Measurements from ENCODE around the gene DYNC2H1. TPM values are rescaled to one million over a fixed set of nuclear protein-coding genes. Genes with fewer than 3 reads are reported as not detected.

Gene DYNC2H1
- total RNA-seq, 4 donors from 2014 or later: 4.7 to 14.0 (median 8.1) TPM

GRCh38 chr11:103254123-103254522 is 144.9 kb downstream of the DYNC2H1 start:
- no peaks in the 10 kb centered on the region for H3K4me1 ChIP-seq
- H3K27ac ChIP-seq: no peak overlapping the region
- no peak for DNase-seq
- H3K4me3 ChIP-seq: no peak overlapping the region
- TF ChIP-seq CTCF (IDR thresholded peaks at IDR 0.05) (no peak), POLR2A (IDR thresholded peaks at IDR 0.05) (no peak)
- H3K36me3 ChIP-seq: no peaks in the 10 kb centered on the region
- no peaks in the 10 kb centered on the region for H3K27me3 ChIP-seq
- no peaks in the 10 kb centered on the region for H3K9me3 ChIP-seq

- H3K4me1 ChIP-seq: no peaks in the 10 kb centered on the region
- TF ChIP-seq POLR2A (IDR thresholded peaks at IDR 0.05): no peak
- TF ChIP-seq CTCF (IDR thresholded peaks at IDR 0.05): no peak
- no peaks in the 10 kb centered on the region for H3K27me3 ChIP-seq
- DNase-seq: no peak
- H3K4me3 ChIP-seq: no peak overlapping the region
- no peak overlapping the region for H3K27ac ChIP-seq
- H3K36me3 ChIP-seq: peaks cover 0 to 6% (median 0%) of the 10 kb centered on the region in 3 donors
- no peaks in the 10 kb centered on the region for H3K9me3 ChIP-seq
Measured at GRCh38 chr11:103257360-103257759, 148.1 kb downstream of the DYNC2H1 start.

GRCh38 chr11:103266167-103266831 is 157.1 kb downstream of the DYNC2H1 start:
- Histone ChIP-seq H3K9me3 (no peaks in the 10 kb centered on the region), H3K27ac (no peak overlapping the region), H3K4me1 (no peaks in the 10 kb centered on the region), H3K27me3 (no peaks in the 10 kb centered on the region), H3K4me3 (no peak overlapping the region), H3K36me3 (no peaks in the 10 kb centered on the region)
- no peak for TF ChIP-seq CTCF (IDR thresholded peaks at IDR 0.05)
- TF ChIP-seq POLR2A (IDR thresholded peaks at IDR 0.05): no peak
- DNase-seq: no peak

GRCh38 chr11:103272876-103273275 is 163.7 kb downstream of the DYNC2H1 start:
- Histone ChIP-seq H3K36me3 (no peaks in the 10 kb centered on the region), H3K4me1 (no peaks in the 10 kb centered on the region), H3K4me3 (no peak overlapping the region), H3K27me3 (no peaks in the 10 kb centered on the region), H3K9me3 (no peaks in the 10 kb centered on the region), H3K27ac (no peak overlapping the region)
- TF ChIP-seq POLR2A (IDR thresholded peaks at IDR 0.05) (no peak), CTCF (IDR thresholded peaks at IDR 0.05) (no peak)
- DNase-seq: no peak

GRCh38 chr11:103274025-103274424 is 164.8 kb downstream of the DYNC2H1 start:
- DNase-seq: no peak
- Histone ChIP-seq H3K4me1 (no peaks in the 10 kb centered on the region), H3K27ac (no peak overlapping the region), H3K36me3 (no peaks in the 10 kb centered on the region), H3K4me3 (no peak overlapping the region), H3K27me3 (no peaks in the 10 kb centered on the region), H3K9me3 (no peaks in the 10 kb centered on the region)
- TF ChIP-seq CTCF (IDR thresholded peaks at IDR 0.05): no peak
- TF ChIP-seq POLR2A (IDR thresholded peaks at IDR 0.05): no peak

GRCh38 chr11:103279821-103280220 is 170.6 kb downstream of the DYNC2H1 start:
- Histone ChIP-seq H3K4me3 (no peak overlapping the region), H3K27ac (no peak overlapping the region), H3K4me1 (no peaks in the 10 kb centered on the region), H3K36me3 (no peaks in the 10 kb centered on the region), H3K27me3 (no peaks in the 10 kb centered on the region), H3K9me3 (no peaks in the 10 kb centered on the region)
- TF ChIP-seq POLR2A (IDR thresholded peaks at IDR 0.05): no peak
- no peak for TF ChIP-seq CTCF (IDR thresholded peaks at IDR 0.05)
- no peak for DNase-seq

Measured in Peyer's patch (tissue), 4 donors.